CD8-positive, alpha-beta memory T cell (primary cell): ENCODE results near the gene USPL1. TPM values are rescaled to one million over a fixed set of nuclear protein-coding genes. Genes with fewer than 3 reads are reported as not detected.

Experiments used
- CTCF ChIA-PET: fragments of 350-600 bp; sonication (Branson Sonifier 250); formaldehyde crosslinking; loops from one replicate; lab custom pipeline; 2021; ENCODE audit warnings: antibody characterized with exemption; lab: Charles Lee
- POLR2A ChIA-PET: fragments of 350-600 bp; sonication (Branson Sonifier 250); formaldehyde crosslinking; loops from one replicate; lab custom pipeline; 2021; ENCODE audit warnings: antibody characterized with exemption; lab: Charles Lee
- DNase-seq, 5 donors: peaks; one replicate each; pipeline versions ENCODE4 v3.0.0 to v3.0.0-alpha.2; 2020 to 2022; ENCODE audit warnings: mixed read lengths in 1 of 5
- H3K27ac ChIP-seq: one replicate; pipeline ENCODE4 v1.7.0; 2013; ENCODE audit warnings: low read depth, mild to moderate bottlenecking, low read length, moderate library complexity
- H3K27me3 ChIP-seq: 2 replicates; pipeline ENCODE4 v1.7.0; 2013; ENCODE audit warnings: low read length, mild to moderate bottlenecking; ENCODE audit not compliant: insufficient read depth, poor library complexity, severe bottlenecking
- H3K36me3 ChIP-seq: 2 replicates; pipeline ENCODE4 v1.7.0; 2013; ENCODE audit warnings: mild to moderate bottlenecking, low read length, moderate library complexity; ENCODE audit not compliant: insufficient read depth
- H3K4me1 ChIP-seq: 2 replicates; pipeline ENCODE4 v1.7.0; 2013; ENCODE audit warnings: mild to moderate bottlenecking, low read length, moderate library complexity; ENCODE audit not compliant: insufficient read depth
- H3K4me3 ChIP-seq: 2 replicates; pipeline ENCODE4 v1.7.0; 2013; ENCODE audit warnings: mild to moderate bottlenecking, low read length
- H3K9me3 ChIP-seq: 2 replicates; pipeline ENCODE4 v1.7.0; 2013; ENCODE audit warnings: mild to moderate bottlenecking, low read length
- H3K27ac Mint-ChIP-seq, 8 donors: one replicate each; pipeline ENCODE4 v1.8.0; 2020 to 2021; ENCODE audit warnings: mixed read lengths in 8 of 8, mild to moderate bottlenecking in 6 of 8, inconsistent platforms in 3 of 8, moderate library complexity in 3 of 8
- H3K27me3 Mint-ChIP-seq, 2 donors: one replicate each; pipeline ENCODE4 v1.8.0; 2020 to 2021; ENCODE audit warnings: mixed read lengths in 2 of 2, mild to moderate bottlenecking in 1 of 2, moderate library complexity in 1 of 2
- H3K36me3 Mint-ChIP-seq, 3 donors: one replicate each; pipeline ENCODE4 v1.8.0; 2020 to 2021; ENCODE audit warnings: mixed read lengths in 3 of 3, inconsistent platforms in 1 of 3, mild to moderate bottlenecking in 1 of 3
- H3K4me1 Mint-ChIP-seq, 3 donors: one replicate each; pipeline ENCODE4 v1.8.0; 2020 to 2021; ENCODE audit warnings: mixed read lengths in 3 of 3, inconsistent platforms in 1 of 3, mild to moderate bottlenecking in 1 of 3
- H3K4me3 Mint-ChIP-seq, 7 donors: one replicate each; pipeline ENCODE4 v1.8.0; 2020 to 2021; ENCODE audit warnings: mixed read lengths in 7 of 7, mild to moderate bottlenecking in 6 of 7, moderate library complexity in 4 of 7, inconsistent platforms in 2 of 7
- H3K9me3 Mint-ChIP-seq, 5 donors: one replicate each; pipeline ENCODE4 v1.8.0; 2020 to 2022; ENCODE audit warnings: mixed read lengths in 5 of 5, mild to moderate bottlenecking in 3 of 5, moderate library complexity in 2 of 5, inconsistent platforms in 1 of 5
- polyA plus RNA-seq: library from polyadenylated mRNA; unstranded; fragments of 300-500 nt; fragmentation: Illumina TruSeq; gene quantifications from one replicate; pipeline ENCODE4 v1.2.3, GENCODE V29; 2021
- total RNA-seq, 2 experiments: library from RNA; stranded (reverse); gene quantifications; one replicate each; pipeline ENCODE4 v1.2.3, GENCODE V29; 2021

USPL1 gene
- total and polyA plus RNA-seq, 3 experiments from 2014 or later = 15.4 to 16.8 (median 15.6) TPM

- Mint-ChIP-seq H3K4me1 (peaks cover 9 to 16% (median 10%) of the 10 kb centered on the region in 3 donors), H3K27me3 (no peaks in the 10 kb centered on the region), H3K4me3 (no peak overlapping the region), H3K36me3 (peaks cover 11 to 43% (median 27%) of the 10 kb centered on the region in 3 donors), H3K27ac (peak overlapping the region in 1 of 8 donors; percentile 54), H3K9me3 (no peaks in the 10 kb centered on the region)
- ChIA-PET CTCF (no interaction called here), POLR2A (no interaction called here)
- Histone ChIP-seq H3K4me1 (no peaks in the 10 kb centered on the region), H3K9me3 (no peaks in the 10 kb centered on the region), H3K27ac (no peak overlapping the region), H3K4me3 (no peak overlapping the region), H3K36me3 (peaks cover 17% of the 10 kb centered on the region), H3K27me3 (no peaks in the 10 kb centered on the region)
- no peak for DNase-seq
Measured at GRCh38 chr13:30659980-30660379, 42.3 kb downstream of the USPL1 start.

GRCh38 chr13:30660796-30661195 is 43.1 kb downstream of the USPL1 start:
- CTCF ChIA-PET = no interaction called here
- DNase-seq = no peak
- H3K4me1 Mint-ChIP-seq = peaks cover 6 to 9% (median 7%) of the 10 kb centered on the region in 3 donors

GRCh38 chr13:30664689-30665275 is 47.1 kb downstream of the USPL1 start:
- H3K4me3 ChIP-seq = no peak overlapping the region
- Mint-ChIP-seq H3K27me3 (no peaks in the 10 kb centered on the region), H3K27ac (no peak overlapping the region), H3K9me3 (no peaks in the 10 kb centered on the region), H3K4me3 (no peak overlapping the region), H3K4me1 (peaks cover under 1 to 6% (median 4%) of the 10 kb centered on the region in 3 donors), H3K36me3 (peaks cover 0 to under 1% (median under 1%) of the 10 kb centered on the region in 3 donors)
- CTCF ChIA-PET = interaction anchor here (0.9 kb wide), 2 partner anchors 8 to 10 kb away, joined by 3 read pairs; no protein-coding TSS in a partner anchor
- H3K27ac ChIP-seq = no peak overlapping the region
- no peaks in the 10 kb centered on the region for H3K27me3 ChIP-seq
- peaks cover 3% of the 10 kb centered on the region for H3K4me1 ChIP-seq
- DNase-seq = no peak
- POLR2A ChIA-PET = no interaction called here
- H3K36me3 ChIP-seq = no peaks in the 10 kb centered on the region
- H3K9me3 ChIP-seq = no peaks in the 10 kb centered on the region

More at GRCh38 chr13:30660796-30661195, 43.1 kb downstream of the USPL1 start:
- H3K4me1 ChIP-seq = peaks cover under 1% of the 10 kb centered on the region
- Mint-ChIP-seq H3K27me3 (no peaks in the 10 kb centered on the region), H3K9me3 (no peaks in the 10 kb centered on the region), H3K4me3 (no peak overlapping the region), H3K36me3 (peaks cover 11 to 37% (median 24%) of the 10 kb centered on the region in 3 donors), H3K27ac (no peak overlapping the region)
- H3K36me3 ChIP-seq = peaks cover 17% of the 10 kb centered on the region
- POLR2A ChIA-PET = no interaction called here
- no peaks in the 10 kb centered on the region for H3K9me3 ChIP-seq
- no peak overlapping the region for H3K4me3 ChIP-seq
- H3K27ac ChIP-seq = no peak overlapping the region
- no peaks in the 10 kb centered on the region for H3K27me3 ChIP-seq

- Mint-ChIP-seq H3K4me3 (no peak overlapping the region), H3K4me1 (peaks cover 0 to 6% (median 4%) of the 10 kb centered on the region in 3 donors), H3K36me3 (no peaks in the 10 kb centered on the region), H3K27ac (no peak overlapping the region), H3K9me3 (no peaks in the 10 kb centered on the region), H3K27me3 (no peaks in the 10 kb centered on the region)
- DNase-seq = no peak
- peaks cover 3% of the 10 kb centered on the region for H3K4me1 ChIP-seq
- H3K9me3 ChIP-seq = no peaks in the 10 kb centered on the region
- no peaks in the 10 kb centered on the region for H3K27me3 ChIP-seq
- CTCF ChIA-PET = interaction anchor here (0.9 kb wide), 1 partner anchor 10 kb away, joined by 3 read pairs; no protein-coding TSS in a partner anchor
- POLR2A ChIA-PET = no interaction called here
- no peak overlapping the region for H3K4me3 ChIP-seq
- H3K36me3 ChIP-seq = no peaks in the 10 kb centered on the region
- no peak overlapping the region for H3K27ac ChIP-seq
Measured at GRCh38 chr13:30665638-30666037, 47.9 kb downstream of the USPL1 start.

GRCh38 chr13:30666113-30666512 is 48.4 kb downstream of the USPL1 start:
- Histone ChIP-seq H3K27ac (no peak overlapping the region), H3K27me3 (no peaks in the 10 kb centered on the region), H3K4me3 (no peak overlapping the region), H3K4me1 (peaks cover 3% of the 10 kb centered on the region), H3K9me3 (no peaks in the 10 kb centered on the region), H3K36me3 (no peaks in the 10 kb centered on the region)
- ChIA-PET POLR2A (no interaction called here), CTCF (no interaction called here)
- Mint-ChIP-seq H3K27ac (peak overlapping the region in 1 of 8 donors; percentile 50), H3K27me3 (no peaks in the 10 kb centered on the region), H3K9me3 (no peaks in the 10 kb centered on the region), H3K4me1 (peaks cover 2 to 10% (median 7%) of the 10 kb centered on the region in 3 donors), H3K4me3 (no peak overlapping the region), H3K36me3 (no peaks in the 10 kb centered on the region)
- DNase-seq = no peak

- H3K4me3 ChIP-seq = no peak overlapping the region
- no peaks in the 10 kb centered on the region for H3K9me3 Mint-ChIP-seq
- H3K27me3 ChIP-seq = no peaks in the 10 kb centered on the region
- H3K36me3 Mint-ChIP-seq = no peaks in the 10 kb centered on the region
- H3K4me3 Mint-ChIP-seq = no peak overlapping the region
- H3K36me3 ChIP-seq = no peaks in the 10 kb centered on the region
- POLR2A ChIA-PET = no interaction called here
- no peak for DNase-seq
- H3K27me3 Mint-ChIP-seq = no peaks in the 10 kb centered on the region
- no peaks in the 10 kb centered on the region for H3K9me3 ChIP-seq
- no peak overlapping the region for H3K27ac ChIP-seq
- H3K4me1 Mint-ChIP-seq = peaks cover 8 to 14% (median 13%) of the 10 kb centered on the region in 3 donors
- peaks cover 3% of the 10 kb centered on the region for H3K4me1 ChIP-seq
- CTCF ChIA-PET = no interaction called here
- H3K27ac Mint-ChIP-seq = no peak overlapping the region
Measured at GRCh38 chr13:30667014-30667413, 49.3 kb downstream of the USPL1 start.

- Mint-ChIP-seq H3K36me3 (no peaks in the 10 kb centered on the region), H3K9me3 (no peaks in the 10 kb centered on the region), H3K4me3 (no peak overlapping the region), H3K27ac (no peak overlapping the region), H3K4me1 (peaks cover 13 to 15% (median 14%) of the 10 kb centered on the region in 3 donors), H3K27me3 (no peaks in the 10 kb centered on the region)
- no peak for DNase-seq
- Histone ChIP-seq H3K9me3 (no peaks in the 10 kb centered on the region), H3K36me3 (no peaks in the 10 kb centered on the region), H3K4me1 (peaks cover 6% of the 10 kb centered on the region), H3K27me3 (no peaks in the 10 kb centered on the region), H3K4me3 (no peak overlapping the region), H3K27ac (no peak overlapping the region)
- ChIA-PET CTCF (no interaction called here), POLR2A (no interaction called here)
Measured at GRCh38 chr13:30668312-30668711, 50.6 kb downstream of the USPL1 start.

- H3K36me3 ChIP-seq = no peaks in the 10 kb centered on the region
- no peak for DNase-seq
- CTCF ChIA-PET = interaction anchor here (1.1 to 1.3 kb wide), 2 partner anchors 14 to 18 kb away, joined by 3 read pairs; no protein-coding TSS in a partner anchor
- H3K4me3 Mint-ChIP-seq = peak overlapping the region in 2 of 7 donors; percentile 9 to 72
- peaks cover 23 to 31% (median 29%) of the 10 kb centered on the region in 3 donors for H3K4me1 Mint-ChIP-seq
- peak overlapping the region in 5 of 8 donors; percentile 4 to 94 (median 75) for H3K27ac Mint-ChIP-seq
- peaks cover 0 to 2% (median 0%) of the 10 kb centered on the region in 3 donors for H3K36me3 Mint-ChIP-seq
- H3K27ac ChIP-seq = no peak overlapping the region
- peaks cover 0 to 6% of the 10 kb centered on the region in 2 donors for H3K27me3 Mint-ChIP-seq
- H3K4me3 ChIP-seq = no peak overlapping the region
- peaks cover 6% of the 10 kb centered on the region for H3K4me1 ChIP-seq
- H3K9me3 Mint-ChIP-seq = no peaks in the 10 kb centered on the region
- H3K27me3 ChIP-seq = no peaks in the 10 kb centered on the region
- no peaks in the 10 kb centered on the region for H3K9me3 ChIP-seq
- POLR2A ChIA-PET = no interaction called here
Measured at GRCh38 chr13:30671271-30671815, 53.6 kb downstream of the USPL1 start.
